Suprapubic skin (tissue), 4 donors: ENCODE results near the gene KRTAP20-1. TPM values are rescaled to one million over a fixed set of nuclear protein-coding genes. Genes with fewer than 3 reads are reported as not detected.

Experiments used
- DNase-seq, 2 donors: peaks; one replicate each; pipeline ENCODE4 v3.0.0-alpha.2; 2019; ENCODE audit warnings: low spot score in 2 of 2
- H3K27ac ChIP-seq: fragments of 200-600 bp; sonication (generic); one replicate; pipeline ENCODE4 v1.5.1; 2019
- H3K27me3 ChIP-seq: fragments of 200-600 bp; sonication (generic); one replicate; pipeline ENCODE4 v1.5.1; 2019
- H3K36me3 ChIP-seq: fragments of 200-600 bp; sonication (generic); one replicate; pipeline ENCODE4 v1.5.1; 2019
- H3K4me1 ChIP-seq: fragments of 200-600 bp; sonication (generic); one replicate; pipeline ENCODE4 v1.5.1; 2019
- H3K4me3 ChIP-seq: fragments of 200-600 bp; sonication (generic); one replicate; pipeline ENCODE4 v1.5.1; 2019; ENCODE audit warnings: mild to moderate bottlenecking
- H3K9me3 ChIP-seq: fragments of 200-600 bp; sonication (generic); one replicate; pipeline ENCODE4 v1.5.1; 2019
- CTCF ChIP-seq, 2 donors: fragments of 200-600 bp in 1 of 2; fragments of 450-650 bp in 1 of 2; sonication (generic) in 1 of 2; IDR thresholded peaks; one replicate each; pipeline ENCODE4 v1.5.1; 2016 to 2019; ENCODE audit warnings: antibody characterized with exemption in 2 of 2, mild to moderate bottlenecking in 1 of 2, moderate library complexity in 1 of 2
- EP300 ChIP-seq: sonication (generic); formaldehyde crosslinking; IDR thresholded peaks from one replicate; pipeline ENCODE4 v1.6.1; 2017; ENCODE audit warnings: antibody characterized with exemption
- POLR2A ChIP-seq, 2 donors: fragments of 450-650 bp; IDR thresholded peaks; one replicate each; pipeline ENCODE4 v1.6.1; 2017; ENCODE audit warnings: antibody characterized with exemption in 2 of 2, mild to moderate bottlenecking in 2 of 2, moderate library complexity in 2 of 2
- POLR2AphosphoS5 ChIP-seq, 3 donors: sonication (generic); formaldehyde crosslinking; IDR thresholded peaks; one replicate each; pipeline ENCODE4 v1.6.1; 2017; ENCODE audit warnings: antibody characterized with exemption in 3 of 3
- WGBS: methylation state at CpG from one replicate; pipeline ENCODE4 v1.1.5; 2018; 5-methylcytosine and 5-hydroxymethylcytosine counted together
- total RNA-seq, 4 donors: library from RNA; depleted of rRNA; stranded (reverse); fragments of >200 nt; gene quantifications; one replicate each; pipeline ENCODE4 v1.1.0, GENCODE V29; 2016

Gene KRTAP20-1
- total RNA-seq, 4 donors from 2014 or later, result not detected

- TF ChIP-seq POLR2A (IDR thresholded peaks at IDR 0.05) (no peak), CTCF (IDR thresholded peaks at IDR 0.05) (no peak), EP300 (no peak), POLR2AphosphoS5 (IDR thresholded peaks at IDR 0.05) (no peak)
- Histone ChIP-seq H3K4me1 (no peaks in the 10 kb centered on the region), H3K36me3 (no peaks in the 10 kb centered on the region), H3K9me3 (no peaks in the 10 kb centered on the region), H3K27ac (no peak within 1 kb of the TSS), H3K27me3 (no peaks in the 10 kb centered on the region), H3K4me3 (no peak within 1 kb of the TSS)
- 93% methylated on average over 1 of the region's 1 CpG for WGBS
- no peak for DNase-seq
These were observed 18.7 kb downstream of the KRTAP20-1 start, which contains the start of gene KRTAP20-2 for GRCh38 chr21:30634906-30635305. TSS of gene KRTAP20-2 (plus strand) at chr21:30635206. CDS start at chr21:30635264, 58 bp downstream.

DNA sequence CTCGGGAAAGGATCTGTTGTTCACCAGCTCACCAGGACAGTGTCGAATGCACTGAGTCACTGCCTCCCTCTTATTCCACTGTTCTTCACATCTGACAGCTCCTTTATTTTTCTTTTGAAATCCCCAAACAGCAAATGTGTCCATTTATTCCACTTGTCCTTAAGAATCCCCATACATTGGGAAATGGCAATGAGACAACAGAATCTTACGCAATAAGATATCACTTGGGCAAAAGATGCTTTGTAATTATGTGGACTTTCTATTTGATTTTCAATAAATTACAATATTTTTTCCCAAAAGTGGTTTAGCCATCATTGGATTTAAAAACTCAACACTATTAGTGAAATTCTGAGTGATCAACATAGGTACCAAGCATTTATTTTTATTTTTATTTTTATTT lies 22.5 kb downstream of the KRTAP20-1 start:
- H3K9me3 ChIP-seq, result no peaks in the 10 kb centered on the region
- H3K4me3 ChIP-seq, result no peak overlapping the region
- no peaks in the 10 kb centered on the region for H3K36me3 ChIP-seq
- H3K4me1 ChIP-seq, result no peaks in the 10 kb centered on the region
- no peak for DNase-seq
- no peak overlapping the region for H3K27ac ChIP-seq
- H3K27me3 ChIP-seq, result no peaks in the 10 kb centered on the region
- TF ChIP-seq EP300 (no peak), POLR2A (IDR thresholded peaks at IDR 0.05) (no peak), POLR2AphosphoS5 (IDR thresholded peaks at IDR 0.05) (no peak), CTCF (IDR thresholded peaks at IDR 0.05) (no peak)
- WGBS, result 83% methylated on average over 3 of the region's 3 CpGs

DNA sequence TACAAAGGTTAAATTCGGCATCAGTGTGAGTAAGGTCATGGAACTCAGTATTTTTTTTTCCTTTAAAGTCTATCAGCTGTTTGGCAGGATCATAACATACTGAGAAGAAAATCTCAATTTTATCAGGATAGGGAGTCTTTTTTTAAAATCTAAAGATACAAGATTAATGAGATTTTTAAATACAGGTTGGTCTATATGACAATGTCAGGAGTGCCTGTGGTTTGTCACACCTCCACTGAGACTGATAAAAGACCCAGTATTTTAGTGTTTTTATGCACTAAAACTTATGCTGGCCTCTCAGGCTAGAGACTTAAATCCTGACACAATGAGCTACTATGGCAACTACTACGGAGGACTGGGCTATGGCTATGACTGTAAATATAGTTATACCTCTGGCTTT lies 26.3 kb downstream of the KRTAP20-1 start, which contains the start of gene KRTAP20-3:
Gene KRTAP20-3 (plus strand): TSS at position 301 of the 400 bp plus-strand sequence.
- H3K27ac ChIP-seq, result no peak within 1 kb of the TSS
- H3K27me3 ChIP-seq, result no peaks in the 10 kb centered on the region
- H3K4me3 ChIP-seq, result no peak within 1 kb of the TSS
- H3K4me1 ChIP-seq, result no peaks in the 10 kb centered on the region
- 84% methylated on average over 2 of the region's 2 CpGs for WGBS
- TF ChIP-seq POLR2AphosphoS5 (IDR thresholded peaks at IDR 0.05), result no peak
- TF ChIP-seq POLR2A (IDR thresholded peaks at IDR 0.05), result no peak
- no peak for TF ChIP-seq CTCF (IDR thresholded peaks at IDR 0.05)
- no peak for TF ChIP-seq EP300
- no peak for DNase-seq
- H3K9me3 ChIP-seq, result no peaks in the 10 kb centered on the region
- H3K36me3 ChIP-seq, result no peaks in the 10 kb centered on the region

- Histone ChIP-seq H3K4me3 (no peak overlapping the region), H3K27me3 (no peaks in the 10 kb centered on the region), H3K27ac (no peak overlapping the region), H3K36me3 (no peaks in the 10 kb centered on the region), H3K4me1 (no peaks in the 10 kb centered on the region), H3K9me3 (no peaks in the 10 kb centered on the region)
- no peak for DNase-seq
- 65% methylated on average over 1 of the region's 1 CpG for WGBS
- no peak for TF ChIP-seq CTCF (IDR thresholded peaks at IDR 0.05)
- TF ChIP-seq POLR2AphosphoS5 (IDR thresholded peaks at IDR 0.05), result no peak
- TF ChIP-seq EP300, result no peak
- no peak for TF ChIP-seq POLR2A (IDR thresholded peaks at IDR 0.05)
These were observed 30.7 kb downstream of the KRTAP20-1 start for GRCh38 chr21:30646904-30647414.

DNA sequence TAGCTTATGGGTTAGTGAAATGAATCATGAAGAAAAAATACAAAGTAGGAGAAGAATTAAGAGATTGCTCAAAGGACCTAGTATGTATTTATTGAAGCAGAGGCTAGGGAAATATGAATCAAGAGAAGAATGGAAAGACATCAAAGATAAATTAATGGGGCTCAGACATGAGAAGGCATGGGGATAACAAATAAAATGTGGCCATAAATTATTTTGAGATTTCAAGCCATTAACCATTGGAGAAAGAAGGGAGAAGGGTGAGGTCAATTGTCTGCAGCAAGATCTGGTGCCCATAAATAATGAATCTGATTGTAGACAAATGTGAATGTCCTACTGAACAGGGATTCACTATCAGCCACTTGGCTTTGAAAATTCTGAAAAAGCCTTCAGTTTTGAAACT lies 36.7 kb downstream of the KRTAP20-1 start:
- Histone ChIP-seq H3K4me3 (no peak overlapping the region), H3K36me3 (no peaks in the 10 kb centered on the region), H3K4me1 (no peaks in the 10 kb centered on the region), H3K27me3 (no peaks in the 10 kb centered on the region), H3K9me3 (no peaks in the 10 kb centered on the region), H3K27ac (no peak overlapping the region)
- TF ChIP-seq POLR2AphosphoS5 (IDR thresholded peaks at IDR 0.05), result no peak
- no peak for TF ChIP-seq POLR2A (IDR thresholded peaks at IDR 0.05)
- no peak for TF ChIP-seq CTCF (IDR thresholded peaks at IDR 0.05)
- DNase-seq, result no peak

Other genes starting within 250 kb of the KRTAP20-1 start
- 10 to 100 TPM in 1 of 4 donors, not detected in 3; 10.7 TPM for gene KRTAP13-2, start 244.2 kb upstream of the KRTAP20-1 start, total RNA-seq
- gene KRTAP13-1, start 220.4 kb upstream of the KRTAP20-1 start, total RNA-seq, result 1 to 10 TPM in 1 of 4 donors, not detected in 3; 9.5 TPM
- not detected for gene KRTAP13-3, start 190.5 kb upstream of the KRTAP20-1 start, total RNA-seq
- not detected for gene KRTAP13-4, start 186.2 kb upstream of the KRTAP20-1 start, total RNA-seq
- not detected for gene KRTAP15-1, start 176.2 kb upstream of the KRTAP20-1 start, total RNA-seq
- 10 to 100 TPM in 1 of 4 donors, 1 to 10 TPM in 2, not detected in 1; 6.8 to 29.7 (median 8.7) TPM for gene KRTAP19-1, start 136.1 kb upstream of the KRTAP20-1 start, total RNA-seq
- not detected for gene KRTAP19-2, start 129.0 kb upstream of the KRTAP20-1 start, total RNA-seq
- 10 to 100 TPM in 1 of 4 donors, not detected in 3; 41.5 TPM for gene KRTAP19-3, start 124.4 kb upstream of the KRTAP20-1 start, total RNA-seq
- not detected for gene KRTAP19-4, start 119.3 kb upstream of the KRTAP20-1 start, total RNA-seq
- gene KRTAP19-5, start 114.3 kb upstream of the KRTAP20-1 start, total RNA-seq, result 100 to 1,000 TPM in 1 of 4 donors, 10 to 100 TPM in 1, not detected in 2; 20.8 to 130 TPM
- gene KRTAP19-6, start 74.6 kb upstream of the KRTAP20-1 start, total RNA-seq, result not detected
- 1 to 10 TPM in 1 of 4 donors, not detected in 3; 7.2 TPM for gene KRTAP19-7, start 55.1 kb upstream of the KRTAP20-1 start, total RNA-seq
- gene KRTAP22-2, start 26.0 kb upstream of the KRTAP20-1 start, total RNA-seq, result not detected
- gene KRTAP6-3, start 24.0 kb upstream of the KRTAP20-1 start, total RNA-seq, result not detected
- not detected for gene KRTAP6-2, start 17.5 kb upstream of the KRTAP20-1 start, total RNA-seq
- gene KRTAP22-1, start 15.3 kb upstream of the KRTAP20-1 start, total RNA-seq, result not detected
- 10 to 100 TPM in 1 of 4 donors, not detected in 3; 16.0 TPM for gene KRTAP6-1, start 2.5 kb upstream of the KRTAP20-1 start, total RNA-seq
- not detected for gene KRTAP20-4, start 4.2 kb downstream of the KRTAP20-1 start, total RNA-seq
- 1 to 10 TPM in 2 of 4 donors, not detected in 2; 5.9 to 8.6 TPM for gene KRTAP20-2, start 18.8 kb downstream of the KRTAP20-1 start, total RNA-seq
- not detected for gene KRTAP20-3, start 26.4 kb downstream of the KRTAP20-1 start, total RNA-seq
- not detected for gene KRTAP21-3, start 102.4 kb downstream of the KRTAP20-1 start, total RNA-seq
- not detected for gene KRTAP21-2, start 130.8 kb downstream of the KRTAP20-1 start, total RNA-seq
- gene KRTAP21-1, start 139.0 kb downstream of the KRTAP20-1 start, total RNA-seq, result not detected
- 10 to 100 TPM in 2 of 4 donors, 1 to 10 TPM in 1, not detected in 1; 6.9 to 27.0 (median 15.7) TPM for gene KRTAP8-1, start 196.8 kb downstream of the KRTAP20-1 start, total RNA-seq
- 10 to 100 TPM in 1 of 4 donors, 1 to 10 TPM in 1, not detected in 2; 9.4 to 57.8 TPM for gene KRTAP7-1, start 213.3 kb downstream of the KRTAP20-1 start, total RNA-seq